Activated CD4-positive, alpha-beta T cell treated with anti-CD3 and anti-CD28 coated beads, Interleukin-2, amount 50 U/mL, for 1 hour (primary cell): ENCODE results near the gene GRM1.

Source experiments
- DNase-seq: peaks from one replicate; pipeline ENCODE4 v3.0.0-alpha.2; 2020

GRM1 gene

DNA sequence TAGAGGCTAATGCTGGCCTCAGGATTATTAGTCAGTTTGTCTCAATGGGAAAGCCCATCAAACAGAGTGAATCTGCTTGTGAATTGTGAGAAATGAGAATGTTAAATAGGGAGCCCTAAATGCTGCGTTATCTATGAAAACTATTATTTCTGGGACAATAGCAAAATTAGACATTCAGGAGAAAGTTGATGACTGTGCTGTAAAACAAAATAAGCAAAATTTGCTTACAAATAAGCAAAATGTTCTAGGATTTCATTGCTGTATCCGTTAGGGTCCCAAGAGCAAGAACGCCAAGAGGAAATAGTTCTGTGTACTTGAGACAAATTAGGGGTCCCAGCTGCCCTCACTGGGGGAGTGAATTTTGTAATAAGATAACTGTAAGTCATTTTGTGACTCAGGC, 455.5 kb downstream of the GRM1 start:
- DNase-seq, result no peak
